ENCODE data around the gene MS4A15.

MS4A15 gene

DNA sequence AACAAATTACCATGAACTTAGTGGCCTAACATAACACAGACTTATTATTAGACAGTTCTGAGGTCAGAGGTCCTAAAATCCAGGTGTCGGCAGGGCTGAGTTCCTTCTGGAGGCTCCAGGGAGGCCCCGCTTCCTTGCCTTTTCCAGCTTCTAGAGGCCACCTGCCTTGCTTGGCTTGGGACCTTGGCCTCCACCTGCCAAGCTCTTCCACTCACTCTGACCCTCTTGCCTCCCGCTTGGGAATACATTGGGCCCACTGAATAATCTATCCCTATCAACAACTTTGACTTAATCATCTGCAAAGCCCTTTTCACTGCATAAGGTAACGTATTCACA, 25.3 kb downstream of the MS4A15 start:
- Mint-ChIP-seq H3K9me3 (no peaks in the 10 kb centered on the region), H3K36me3 (ENCODE audit: low read depth) (no peaks in the 10 kb centered on the region), H3K4me3 (no peak overlapping the region), H3K27ac (no peak overlapping the region), H3K27me3 (ENCODE audit: low read depth, poor library complexity) (peaks cover 4% of the 10 kb centered on the region), H3K4me1 (peaks cover 19% of the 10 kb centered on the region)
- no peak for DNase-seq
- TF ChIP-seq, protein P1, sequence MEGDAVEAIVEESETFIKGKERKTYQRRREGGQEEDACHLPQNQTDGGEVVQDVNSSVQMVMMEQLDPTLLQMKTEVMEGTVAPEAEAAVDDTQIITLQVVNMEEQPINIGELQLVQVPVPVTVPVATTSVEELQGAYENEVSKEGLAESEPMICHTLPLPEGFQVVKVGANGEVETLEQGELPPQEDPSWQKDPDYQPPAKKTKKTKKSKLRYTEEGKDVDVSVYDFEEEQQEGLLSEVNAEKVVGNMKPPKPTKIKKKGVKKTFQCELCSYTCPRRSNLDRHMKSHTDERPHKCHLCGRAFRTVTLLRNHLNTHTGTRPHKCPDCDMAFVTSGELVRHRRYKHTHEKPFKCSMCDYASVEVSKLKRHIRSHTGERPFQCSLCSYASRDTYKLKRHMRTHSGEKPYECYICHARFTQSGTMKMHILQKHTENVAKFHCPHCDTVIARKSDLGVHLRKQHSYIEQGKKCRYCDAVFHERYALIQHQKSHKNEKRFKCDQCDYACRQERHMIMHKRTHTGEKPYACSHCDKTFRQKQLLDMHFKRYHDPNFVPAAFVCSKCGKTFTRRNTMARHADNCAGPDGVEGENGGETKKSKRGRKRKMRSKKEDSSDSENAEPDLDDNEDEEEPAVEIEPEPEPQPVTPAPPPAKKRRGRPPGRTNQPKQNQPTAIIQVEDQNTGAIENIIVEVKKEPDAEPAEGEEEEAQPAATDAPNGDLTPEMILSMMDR (IDR thresholded peaks at IDR 0.05), result no peak

DNA sequence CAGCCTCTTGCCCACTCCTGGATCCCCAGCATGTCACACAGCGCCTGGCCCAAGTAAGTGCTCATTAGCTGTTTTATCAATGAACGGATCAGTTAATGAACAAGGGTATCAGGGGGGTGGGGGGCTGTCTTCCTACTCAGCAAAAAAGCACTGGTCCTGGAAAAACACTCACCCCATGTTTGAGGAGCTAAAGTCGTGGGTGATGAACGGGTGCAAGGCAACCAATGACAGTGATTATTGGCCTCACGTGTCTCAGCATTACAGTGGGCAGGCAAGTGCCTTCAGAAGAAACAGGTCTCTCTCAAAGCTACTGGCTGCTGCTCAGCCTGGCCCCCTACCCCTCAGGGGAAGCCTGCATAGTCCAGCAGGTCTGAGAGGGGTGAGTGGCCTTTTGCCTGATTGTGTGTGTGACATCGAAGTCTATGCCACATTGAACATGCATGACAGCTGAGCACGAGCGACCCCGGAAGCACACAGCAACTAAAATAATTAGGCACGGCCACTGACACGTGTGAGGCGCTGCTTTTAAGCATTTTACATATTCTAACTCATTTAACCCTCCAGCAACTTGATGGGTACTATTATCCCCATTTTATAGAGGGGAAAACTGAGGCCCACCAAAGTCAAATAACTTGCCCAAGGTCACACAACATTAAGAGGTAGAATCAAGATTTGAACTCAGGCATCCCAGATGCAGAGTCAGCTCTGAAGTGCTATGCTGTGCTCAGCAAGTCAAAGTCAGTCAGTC, 25.9 kb downstream of the MS4A15 start:
- H3K27ac Mint-ChIP-seq, result no peak overlapping the region
- H3K4me3 Mint-ChIP-seq, result no peak overlapping the region
- H3K36me3 Mint-ChIP-seq (ENCODE audit: low read depth), result no peaks in the 10 kb centered on the region
- no peaks in the 10 kb centered on the region for H3K9me3 Mint-ChIP-seq
- DNase-seq, result no peak
- H3K4me1 Mint-ChIP-seq, result peaks cover 19% of the 10 kb centered on the region
- peaks cover 4% of the 10 kb centered on the region for H3K27me3 Mint-ChIP-seq (ENCODE audit: low read depth, poor library complexity)
- TF ChIP-seq, protein P1 (IDR thresholded peaks at IDR 0.05), result no peak

DNA sequence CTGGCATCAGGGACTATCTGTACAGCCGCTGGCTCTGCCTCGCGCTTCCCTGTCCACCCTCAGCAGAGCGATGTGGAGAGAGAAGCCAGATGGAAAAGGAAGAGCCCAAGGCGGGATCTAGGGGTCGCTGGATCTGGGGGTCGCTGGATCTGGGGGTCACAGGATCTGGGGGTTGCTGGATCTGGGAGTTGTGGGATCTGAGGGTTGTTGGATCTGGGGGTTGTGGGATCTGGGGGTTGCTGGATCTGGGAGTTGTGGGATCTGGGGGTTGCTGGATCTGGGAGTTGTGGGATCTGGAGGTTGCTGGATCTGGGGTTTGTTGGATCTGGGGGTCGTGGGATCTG, 26.4 kb downstream of the MS4A15 start:
- DNase-seq, result no peak
- peaks cover 19% of the 10 kb centered on the region for H3K4me1 Mint-ChIP-seq
- TF ChIP-seq, protein P1 (IDR thresholded peaks at IDR 0.05), result no peak
- no peaks in the 10 kb centered on the region for H3K36me3 Mint-ChIP-seq (ENCODE audit: low read depth)
- H3K27ac Mint-ChIP-seq, result no peak overlapping the region
- no peak overlapping the region for H3K4me3 Mint-ChIP-seq
- H3K27me3 Mint-ChIP-seq (ENCODE audit: low read depth, poor library complexity), result peaks cover 4% of the 10 kb centered on the region
- H3K9me3 Mint-ChIP-seq, result no peaks in the 10 kb centered on the region

DNA sequence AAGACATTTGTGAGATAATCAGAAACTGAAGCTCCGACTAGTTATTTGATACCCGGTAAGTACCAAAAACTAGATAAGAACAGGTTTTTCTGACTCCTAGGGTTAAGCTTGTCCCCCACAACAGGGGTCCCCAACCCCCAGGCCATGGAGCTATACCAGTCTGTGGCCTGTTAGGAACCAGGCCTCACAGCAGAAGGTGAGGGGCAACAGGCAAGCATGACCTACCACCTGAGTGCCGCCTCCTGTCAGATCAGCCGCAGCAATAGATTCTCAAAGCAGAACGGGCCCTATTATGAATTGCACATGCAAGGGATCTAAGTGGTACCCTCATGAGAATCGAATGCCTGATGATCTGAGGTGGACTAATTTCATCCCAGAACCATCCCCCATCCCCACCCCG, 27.2 kb downstream of the MS4A15 start:
- peaks cover 19% of the 10 kb centered on the region for H3K4me1 Mint-ChIP-seq
- no peak overlapping the region for H3K27ac Mint-ChIP-seq
- TF ChIP-seq, protein P1 (IDR thresholded peaks at IDR 0.05), result no peak
- no peak for DNase-seq
- no peak overlapping the region for H3K4me3 Mint-ChIP-seq
- no peaks in the 10 kb centered on the region for H3K9me3 Mint-ChIP-seq
- H3K36me3 Mint-ChIP-seq (ENCODE audit: low read depth), result no peaks in the 10 kb centered on the region
- H3K27me3 Mint-ChIP-seq (ENCODE audit: low read depth, poor library complexity), result peaks cover 4% of the 10 kb centered on the region

DNA sequence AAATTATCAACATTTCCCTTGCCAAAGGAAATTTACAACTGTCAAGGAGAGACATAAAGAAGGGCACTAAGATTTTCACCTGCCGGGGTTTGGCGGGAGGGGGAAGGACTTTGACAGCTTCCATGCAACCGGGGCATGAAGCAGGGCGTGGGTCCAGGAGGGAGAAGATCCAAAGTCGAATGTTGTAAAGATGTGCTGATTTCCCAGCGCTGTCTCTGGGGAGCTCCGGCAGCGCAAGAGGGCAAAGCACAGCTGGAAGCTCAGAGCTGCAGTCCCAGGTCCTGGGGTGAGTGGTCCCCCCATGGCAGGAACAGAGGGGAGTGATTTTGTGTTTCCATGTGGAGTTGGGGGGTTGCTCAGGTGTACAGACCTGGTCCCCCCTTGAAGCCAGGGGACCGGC, 28.5 kb downstream of the MS4A15 start, which contains the start of gene MS4A10:
Gene MS4A10, plus strand, starts transcription at position 198 of the 400 bp plus-strand sequence. CDS start 5,003 bp downstream, outside the sequence.
- TF ChIP-seq, protein P1 (IDR thresholded peaks at IDR 0.05), result no peak
- H3K9me3 Mint-ChIP-seq, result no peaks in the 10 kb centered on the region
- H3K36me3 Mint-ChIP-seq (ENCODE audit: low read depth), result no peaks in the 10 kb centered on the region
- no peak for DNase-seq
- no peak within 1 kb of the TSS for H3K4me3 Mint-ChIP-seq
- H3K27ac Mint-ChIP-seq, result peak within 1 kb of the TSS; percentile 93
- H3K27me3 Mint-ChIP-seq (ENCODE audit: low read depth, poor library complexity), result peaks cover 7% of the 10 kb centered on the region
- peaks cover 19% of the 10 kb centered on the region for H3K4me1 Mint-ChIP-seq

DNA sequence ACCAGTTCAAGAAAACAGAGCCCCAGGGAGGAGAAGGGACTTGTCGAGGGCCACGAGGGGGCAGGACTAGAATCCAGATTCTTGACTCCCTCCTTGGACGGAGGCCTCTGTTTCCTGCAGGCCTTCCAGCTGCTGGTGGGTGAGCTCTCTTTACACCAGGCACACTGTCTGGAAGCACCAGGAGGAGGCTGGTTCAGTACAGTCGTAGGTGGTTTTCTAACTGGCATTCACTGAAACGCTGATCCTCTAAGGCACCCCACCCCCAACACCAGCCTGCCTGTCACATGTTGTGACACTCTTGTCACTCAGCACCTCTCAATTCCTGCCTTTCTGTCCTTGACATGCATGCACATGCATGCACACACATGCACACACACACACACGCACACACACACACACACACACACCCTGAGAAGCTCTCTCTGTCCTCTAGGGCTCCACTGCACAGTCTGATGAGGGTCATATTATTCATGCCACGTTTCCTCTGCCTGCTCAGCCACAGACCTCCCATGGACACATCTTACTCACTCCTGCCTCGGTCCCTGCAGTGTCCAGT, 29.2 kb downstream of the MS4A15 start:
- no peak for DNase-seq
- H3K27me3 Mint-ChIP-seq (ENCODE audit: low read depth, poor library complexity), result peaks cover 7% of the 10 kb centered on the region
- H3K4me1 Mint-ChIP-seq, result peaks cover 19% of the 10 kb centered on the region
- H3K4me3 Mint-ChIP-seq, result no peak overlapping the region
- H3K27ac Mint-ChIP-seq, result peak overlapping the region; percentile 93
- no peaks in the 10 kb centered on the region for H3K36me3 Mint-ChIP-seq (ENCODE audit: low read depth)
- peaks cover under 1% of the 10 kb centered on the region for H3K9me3 Mint-ChIP-seq
- TF ChIP-seq, protein P1 (IDR thresholded peaks at IDR 0.05), result no peak
